Left ventricle myocardium inferior (tissue), 1 donor: ENCODE measurements around the gene NUDT17. TPM values are rescaled to one million over a fixed set of nuclear protein-coding genes. Genes with fewer than 3 reads are reported as not detected.

Source experiments
- DNase-seq: peaks from one replicate; pipeline ENCODE4 v3.0.0-alpha.2; 2020
- H3K27ac ChIP-seq: fragments of 200-600 bp; replicated peaks from 2 replicates; pipeline ENCODE4 v1.8.0; 2021
- H3K27me3 ChIP-seq: fragments of 200-600 bp; 2 replicates; pipeline ENCODE4 v1.8.0; 2021; ENCODE audit warnings: low read depth
- H3K36me3 ChIP-seq: fragments of 200-600 bp; 2 replicates; pipeline ENCODE4 v1.8.0; 2021
- H3K4me1 ChIP-seq: fragments of 200-600 bp; 2 replicates; pipeline ENCODE4 v1.8.0; 2021
- H3K4me3 ChIP-seq: fragments of 200-600 bp; 2 replicates; pipeline ENCODE4 v1.8.0; 2021; ENCODE audit warnings: mild to moderate bottlenecking, moderate library complexity
- H3K9me3 ChIP-seq: fragments of 200-600 bp; replicated peaks from 2 replicates; pipeline ENCODE4 v1.8.0; 2021
- intact Hi-C: fragments of 100-400 bp; cut with micrococcal nuclease; formaldehyde crosslinking; loops from one replicate; pipeline ENCODE4 v1.11.0; 2022
- total RNA-seq: library from RNA; stranded (reverse); fragmentation: NEBNext Ultra II Directional; extraction: Animal tissue kit (Norgen Biotek cat#: 25700); gene quantifications from one replicate; pipeline ENCODE4 v1.2.1, GENCODE V29; 2021
- TF ChIP-seq, protein P1 (sequence below): fragments of 200-600 bp; IDR thresholded peaks from 2 replicates; pipeline ENCODE4 v1.8.0; 2021; ENCODE audit warnings: antibody characterized with exemption, mild to moderate bottlenecking, borderline replicate concordance
- donor health status: DM: no; HTN: yes; CAD: no; lungs with severe emphysema.

The NUDT17 gene
- total RNA-seq, 1 donor from 2014 or later: 2.2 TPM

DNA sequence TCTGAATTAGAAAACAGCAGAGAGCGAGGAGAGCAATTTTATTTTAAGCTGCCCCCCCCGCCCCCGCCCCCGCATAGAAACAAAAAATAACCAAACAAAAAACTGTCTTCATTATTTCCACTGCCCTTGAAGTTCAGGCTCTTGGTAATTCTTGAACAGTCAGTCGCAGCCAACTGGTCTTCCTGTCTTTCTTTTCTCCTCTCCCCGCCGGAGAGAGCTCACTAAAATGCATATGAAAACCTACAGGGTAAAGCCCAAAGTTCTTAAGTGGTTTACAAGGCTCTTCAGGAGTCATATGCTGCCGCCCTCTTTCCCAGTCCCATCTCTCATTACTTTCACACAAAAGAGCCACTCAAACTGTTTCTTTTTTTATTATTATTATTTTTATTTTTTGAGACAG, 41.4 kb downstream of the NUDT17 start:
- no peaks in the 10 kb centered on the region for H3K27me3 ChIP-seq
- TF ChIP-seq, protein P1, sequence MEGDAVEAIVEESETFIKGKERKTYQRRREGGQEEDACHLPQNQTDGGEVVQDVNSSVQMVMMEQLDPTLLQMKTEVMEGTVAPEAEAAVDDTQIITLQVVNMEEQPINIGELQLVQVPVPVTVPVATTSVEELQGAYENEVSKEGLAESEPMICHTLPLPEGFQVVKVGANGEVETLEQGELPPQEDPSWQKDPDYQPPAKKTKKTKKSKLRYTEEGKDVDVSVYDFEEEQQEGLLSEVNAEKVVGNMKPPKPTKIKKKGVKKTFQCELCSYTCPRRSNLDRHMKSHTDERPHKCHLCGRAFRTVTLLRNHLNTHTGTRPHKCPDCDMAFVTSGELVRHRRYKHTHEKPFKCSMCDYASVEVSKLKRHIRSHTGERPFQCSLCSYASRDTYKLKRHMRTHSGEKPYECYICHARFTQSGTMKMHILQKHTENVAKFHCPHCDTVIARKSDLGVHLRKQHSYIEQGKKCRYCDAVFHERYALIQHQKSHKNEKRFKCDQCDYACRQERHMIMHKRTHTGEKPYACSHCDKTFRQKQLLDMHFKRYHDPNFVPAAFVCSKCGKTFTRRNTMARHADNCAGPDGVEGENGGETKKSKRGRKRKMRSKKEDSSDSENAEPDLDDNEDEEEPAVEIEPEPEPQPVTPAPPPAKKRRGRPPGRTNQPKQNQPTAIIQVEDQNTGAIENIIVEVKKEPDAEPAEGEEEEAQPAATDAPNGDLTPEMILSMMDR: no peak
- H3K9me3 ChIP-seq: no peaks in the 10 kb centered on the region
- H3K4me3 ChIP-seq: peak overlapping the region; percentile 85
- H3K27ac ChIP-seq: peak overlapping the region; percentile 68
- DNase-seq: no peak
- H3K4me1 ChIP-seq: peaks cover 49% of the 10 kb centered on the region
- intact Hi-C loops: no loop called here
- H3K36me3 ChIP-seq: no peaks in the 10 kb centered on the region

DNA sequence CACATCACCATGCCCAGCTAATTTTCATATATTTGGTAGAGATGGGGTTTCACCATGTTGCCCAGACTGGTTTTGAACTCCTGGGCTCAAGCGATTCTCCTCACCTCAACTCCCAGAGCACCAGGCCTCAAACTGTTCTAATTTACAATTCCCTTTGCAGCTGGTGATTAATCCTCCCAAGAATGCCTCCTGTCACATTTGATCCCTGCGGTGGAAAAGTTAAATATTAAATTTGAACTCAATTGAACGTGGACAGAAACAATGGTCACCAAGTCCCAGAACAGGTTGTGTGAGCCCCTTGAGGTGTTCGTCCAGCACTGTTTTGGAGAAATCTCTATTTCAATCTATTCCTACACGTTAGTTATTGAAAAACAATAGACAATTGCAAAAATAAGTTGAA, 42.2 kb downstream of the NUDT17 start:
- Histone ChIP-seq H3K9me3 (no peaks in the 10 kb centered on the region), H3K4me3 (no peak overlapping the region), H3K27ac (no peak overlapping the region), H3K36me3 (no peaks in the 10 kb centered on the region), H3K4me1 (peaks cover 58% of the 10 kb centered on the region), H3K27me3 (no peaks in the 10 kb centered on the region)
- intact Hi-C loops: no loop called here
- TF ChIP-seq, protein P1: no peak
- DNase-seq: no peak

DNA sequence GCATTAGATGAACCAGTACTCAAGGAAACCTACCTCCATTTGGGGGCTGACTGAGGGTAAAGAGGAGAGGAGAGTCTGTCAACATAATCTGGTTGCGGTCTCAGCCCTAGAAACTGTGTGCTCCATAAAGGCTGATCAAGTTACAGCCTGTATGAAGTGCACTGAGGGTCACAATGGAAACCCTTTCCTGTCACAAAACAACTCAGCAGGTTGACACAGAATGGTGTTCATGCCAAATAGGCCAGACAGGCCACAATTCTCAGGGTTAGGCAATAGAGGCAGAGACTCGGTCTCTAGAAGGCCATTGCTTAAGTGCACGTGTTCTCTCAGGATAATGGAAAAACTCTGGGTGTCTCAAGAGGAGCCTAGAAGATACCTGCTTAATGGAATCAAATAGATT, 44.3 kb downstream of the NUDT17 start:
- Histone ChIP-seq H3K4me3 (no peak overlapping the region), H3K27ac (peak overlapping the region; percentile 87), H3K4me1 (peaks cover 65% of the 10 kb centered on the region), H3K9me3 (no peaks in the 10 kb centered on the region), H3K27me3 (no peaks in the 10 kb centered on the region), H3K36me3 (no peaks in the 10 kb centered on the region)
- TF ChIP-seq, protein P1: no peak
- intact Hi-C loops: loop anchor here (10.0 kb wide), 1 partner anchor 125 kb away; no protein-coding TSS in a partner anchor
- DNase-seq: no peak

DNA sequence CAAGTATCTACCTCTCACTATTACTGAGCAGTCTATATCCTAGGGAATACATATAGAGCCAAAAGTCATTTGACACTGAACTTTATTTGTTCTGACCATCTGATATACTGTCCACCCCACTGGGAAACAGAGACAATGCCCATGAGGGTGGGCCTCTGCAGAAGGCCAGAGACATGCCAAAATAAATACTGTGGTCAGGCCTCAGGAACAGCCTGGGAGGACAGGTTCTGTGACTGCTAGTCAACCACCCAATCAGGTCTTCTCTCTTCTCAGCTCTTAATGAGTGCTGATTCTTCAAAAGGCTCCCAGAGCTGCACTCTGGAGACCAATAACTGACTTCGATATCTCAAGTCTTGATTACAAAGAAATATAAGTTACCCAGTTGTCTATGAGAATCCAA, 45.7 kb downstream of the NUDT17 start:
- intact Hi-C loops: loop anchor here (10.0 kb wide), 1 partner anchor 124 kb away; no protein-coding TSS in a partner anchor
- Histone ChIP-seq H3K9me3 (no peaks in the 10 kb centered on the region), H3K27me3 (no peaks in the 10 kb centered on the region), H3K27ac (peak overlapping the region; percentile 87), H3K4me3 (peak overlapping the region; percentile 42), H3K36me3 (no peaks in the 10 kb centered on the region), H3K4me1 (peaks cover 53% of the 10 kb centered on the region)
- DNase-seq: no peak
- TF ChIP-seq, protein P1: no peak

GRCh38 chr1:145891587-145892485, 46.4 kb downstream of the NUDT17 start:
- no peaks in the 10 kb centered on the region for H3K9me3 ChIP-seq
- no peaks in the 10 kb centered on the region for H3K36me3 ChIP-seq
- intact Hi-C loops: loop anchor here (10.0 kb wide), 1 partner anchor 123 kb away; no protein-coding TSS in a partner anchor
- H3K4me1 ChIP-seq: peaks cover 48% of the 10 kb centered on the region
- no peaks in the 10 kb centered on the region for H3K27me3 ChIP-seq
- peak overlapping the region; percentile 42 for H3K4me3 ChIP-seq
- TF ChIP-seq, protein P1: peak; percentile 98
- H3K27ac ChIP-seq: peak overlapping the region; percentile 87
- peak; percentile 89 for DNase-seq
